ENCODE results near the gene PTPRD. TPM values are rescaled to one million over a fixed set of nuclear protein-coding genes. Genes with fewer than 3 reads are reported as not detected.

The PTPRD gene
- total RNA-seq, 1 experiment from 2014 or later: 0.02 TPM

DNA sequence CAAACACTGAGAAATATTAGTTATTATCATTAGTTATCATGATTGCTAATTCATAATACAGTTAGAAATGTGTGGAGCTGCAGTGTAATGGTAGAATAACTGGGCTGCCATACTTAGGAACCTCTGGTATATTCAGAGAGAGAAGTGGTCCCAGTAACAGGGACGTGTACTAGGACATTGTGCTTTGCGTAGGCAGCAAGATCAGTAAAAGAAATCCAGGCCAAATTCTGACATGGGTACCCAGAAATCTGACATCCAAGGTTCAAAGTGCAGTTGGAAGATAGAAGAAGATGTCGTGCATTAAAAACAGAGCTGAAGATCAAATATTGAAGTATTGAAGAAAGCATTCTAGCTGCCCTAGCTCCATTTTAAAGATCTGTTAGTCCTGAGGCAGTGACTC lies 1652.5 kb downstream of the PTPRD start:
- ATAC-seq: no peak
- intact Hi-C loops (cut with micrococcal nuclease): no loop called here
- RAD21 ChIA-PET (ENCODE audit: low non-redundant PET in 1 of 2, low total read pairs in 2 of 2, uncharacterized antibody in 2 of 2, unreplicated experiment in 2 of 2): no interaction called here

More for the DNA sequence above, 1652.5 kb downstream of the PTPRD start:
- ChIA-PET POLR2A (no interaction called here), CTCF (no interaction called here)
- H3K9me3 ChIP-seq (ENCODE audit: control insufficient read depth in 1 of 2, insufficient read depth in 1 of 2, low read depth in 1 of 2, low read length in 2 of 2): peaks cover 16 to 33% of the 10 kb centered on the region in 2 experiments; a peak in 2 of 4 replicates
- no peaks in the 10 kb centered on the region for H3K79me2 ChIP-seq (ENCODE audit: insufficient read depth, low read length)
- H3K9me2 ChIP-seq (ENCODE audit: insufficient read depth): no peaks in the 10 kb centered on the region
- H3K36me3 ChIP-seq (ENCODE audit: control insufficient read depth in 1 of 2, insufficient read depth in 2 of 2, low read length in 2 of 2): no peaks in the 10 kb centered on the region
- no peak overlapping the region for H3K9ac ChIP-seq (ENCODE audit: low read length)
- DNase-seq (ENCODE audit: low read depth, low spot score): no peak
- no peak overlapping the region for H3K4me3 ChIP-seq (replicated peaks in 1 of 2; ENCODE audit: low read depth in 1 of 2, low read length in 2 of 2)
- H3K4me2 ChIP-seq (ENCODE audit: low read length): no peak overlapping the region
- no TSS peak for BruUV-seq (replicated peaks)
- TF ChIP-seq ELF1 (IDR thresholded peaks at IDR 0.05; ENCODE audit: borderline replicate concordance, low read depth): no peak
- no peak for TF ChIP-seq EZH2phosphoT487 (IDR thresholded peaks at IDR 0.05; ENCODE audit: borderline replicate concordance)
- no peak for TF ChIP-seq POLR2A (IDR thresholded peaks at IDR 0.05; ENCODE audit: borderline replicate concordance, extremely low read depth, insufficient read depth, insufficient read length)
- TF ChIP-seq SRF (IDR thresholded peaks at IDR 0.05; ENCODE audit: low read depth): no peak
- TF ChIP-seq ZNF274 (IDR thresholded peaks at IDR 0.05; ENCODE audit: low read depth, low read length): no peak
- TF ChIP-seq SP1 (IDR thresholded peaks at IDR 0.05; ENCODE audit: low read depth): no peak
- no peak for TF ChIP-seq ZFX (IDR thresholded peaks at IDR 0.05)
- no peak for TF ChIP-seq EGR1 (IDR thresholded peaks at IDR 0.05; ENCODE audit: low read depth)
- no peak for TF ChIP-seq EZH2 (IDR thresholded peaks at IDR 0.05)
- no peak for TF ChIP-seq CBX3 (IDR thresholded peaks at IDR 0.05; ENCODE audit: low read depth)
- no peak for TF ChIP-seq POLR2AphosphoS5 (IDR thresholded peaks at IDR 0.05; ENCODE audit: low read depth, low read length)
- TF ChIP-seq, protein P1, sequence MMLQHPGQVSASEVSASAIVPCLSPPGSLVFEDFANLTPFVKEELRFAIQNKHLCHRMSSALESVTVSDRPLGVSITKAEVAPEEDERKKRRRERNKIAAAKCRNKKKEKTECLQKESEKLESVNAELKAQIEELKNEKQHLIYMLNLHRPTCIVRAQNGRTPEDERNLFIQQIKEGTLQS (IDR thresholded peaks at IDR 0.05): no peak
- TF ChIP-seq FOSL1 (IDR thresholded peaks at IDR 0.05; ENCODE audit: low read depth): no peak
- TF ChIP-seq ZBTB33 (IDR thresholded peaks at IDR 0.05; ENCODE audit: extremely low read depth, insufficient replicate concordance, low read length): no peak
- TF ChIP-seq SIN3A (IDR thresholded peaks at IDR 0.05; ENCODE audit: low read depth): no peak
- TF ChIP-seq CEBPB (IDR thresholded peaks at IDR 0.05; ENCODE audit: low read depth): no peak
- no peak for TF ChIP-seq RAD21 (IDR thresholded peaks at IDR 0.05; ENCODE audit: low read depth)
- TF ChIP-seq, protein P2, sequence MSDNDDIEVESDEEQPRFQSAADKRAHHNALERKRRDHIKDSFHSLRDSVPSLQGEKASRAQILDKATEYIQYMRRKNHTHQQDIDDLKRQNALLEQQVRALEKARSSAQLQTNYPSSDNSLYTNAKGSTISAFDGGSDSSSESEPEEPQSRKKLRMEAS (IDR thresholded peaks at IDR 0.05): no peak
- TF ChIP-seq REST (IDR thresholded peaks at IDR 0.05; ENCODE audit: low read depth): no peak
- TF ChIP-seq, protein P3, sequence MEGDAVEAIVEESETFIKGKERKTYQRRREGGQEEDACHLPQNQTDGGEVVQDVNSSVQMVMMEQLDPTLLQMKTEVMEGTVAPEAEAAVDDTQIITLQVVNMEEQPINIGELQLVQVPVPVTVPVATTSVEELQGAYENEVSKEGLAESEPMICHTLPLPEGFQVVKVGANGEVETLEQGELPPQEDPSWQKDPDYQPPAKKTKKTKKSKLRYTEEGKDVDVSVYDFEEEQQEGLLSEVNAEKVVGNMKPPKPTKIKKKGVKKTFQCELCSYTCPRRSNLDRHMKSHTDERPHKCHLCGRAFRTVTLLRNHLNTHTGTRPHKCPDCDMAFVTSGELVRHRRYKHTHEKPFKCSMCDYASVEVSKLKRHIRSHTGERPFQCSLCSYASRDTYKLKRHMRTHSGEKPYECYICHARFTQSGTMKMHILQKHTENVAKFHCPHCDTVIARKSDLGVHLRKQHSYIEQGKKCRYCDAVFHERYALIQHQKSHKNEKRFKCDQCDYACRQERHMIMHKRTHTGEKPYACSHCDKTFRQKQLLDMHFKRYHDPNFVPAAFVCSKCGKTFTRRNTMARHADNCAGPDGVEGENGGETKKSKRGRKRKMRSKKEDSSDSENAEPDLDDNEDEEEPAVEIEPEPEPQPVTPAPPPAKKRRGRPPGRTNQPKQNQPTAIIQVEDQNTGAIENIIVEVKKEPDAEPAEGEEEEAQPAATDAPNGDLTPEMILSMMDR (IDR thresholded peaks at IDR 0.05 in 2 of 3, conservative IDR thresholded peaks at IDR 0.05 in 1 of 3; ENCODE audit: borderline replicate concordance in 1 of 3, insufficient read depth in 1 of 3, low read depth in 2 of 3, low read length in 2 of 3): no peak
- H4K20me1 ChIP-seq (ENCODE audit: insufficient read depth): no peaks in the 10 kb centered on the region
- H3K27me3 ChIP-seq (ENCODE audit: insufficient read depth, low read length): no peaks in the 10 kb centered on the region
- no peaks in the 10 kb centered on the region for H3K4me1 ChIP-seq (ENCODE audit: control insufficient read depth in 1 of 2, insufficient read depth in 2 of 2, low read length in 2 of 2)
- no peak overlapping the region for H2AFZ ChIP-seq (ENCODE audit: low read depth, low read length, poor library complexity, severe bottlenecking)
- no peak overlapping the region for H3K27ac ChIP-seq (ENCODE audit: low read depth, low read length)
